Measurements from ENCODE around the gene TIGD3.

- TF ChIP-seq CTCF (IDR thresholded peaks at IDR 0.05) (no peak), POLR2A (IDR thresholded peaks at IDR 0.05) (no peak)
Measured at GRCh38 chr11:65321828-65322485, 32.6 kb upstream of the TIGD3 start.

Measured in lower leg skin (tissue), 3 donors.